ENCODE results near the gene SEMA6D. TPM values are rescaled to one million over a fixed set of nuclear protein-coding genes. Genes with fewer than 3 reads are reported as not detected.

SEMA6D gene
- total and polyA plus RNA-seq, 2 experiments from 2014 or later, result 18.9 to 34.1 TPM

GRCh38 chr15:47787875-47788274, 70.6 kb downstream of the SEMA6D start:
- Histone ChIP-seq H3K4me2 (no peak overlapping the region), H3K4me3 (no peak overlapping the region), H3K79me2 (no peaks in the 10 kb centered on the region), H3K27me3 (no peaks in the 10 kb centered on the region), H3K9me3 (ENCODE audit: low read depth) (no peaks in the 10 kb centered on the region), H3K4me1 (ENCODE audit: insufficient read depth) (no peaks in the 10 kb centered on the region), H3K36me3 (replicated peaks; ENCODE audit: insufficient read depth, low read depth) (no peaks in the 10 kb centered on the region), H3K9me2 (replicated peaks; ENCODE audit: insufficient read depth) (no peaks in the 10 kb centered on the region), H4K20me1 (ENCODE audit: insufficient read depth, poor library complexity, severe bottlenecking) (no peaks in the 10 kb centered on the region), H2AFZ (no peak overlapping the region), H3K27ac (no peak overlapping the region)
- TF ChIP-seq EZH2 (IDR thresholded peaks at IDR 0.05; ENCODE audit: borderline replicate concordance) (no peak), EZH2phosphoT487 (IDR thresholded peaks at IDR 0.05; ENCODE audit: low read depth, severe bottlenecking, unreplicated experiment) (no peak)
- TF ChIP-seq, protein P1, sequence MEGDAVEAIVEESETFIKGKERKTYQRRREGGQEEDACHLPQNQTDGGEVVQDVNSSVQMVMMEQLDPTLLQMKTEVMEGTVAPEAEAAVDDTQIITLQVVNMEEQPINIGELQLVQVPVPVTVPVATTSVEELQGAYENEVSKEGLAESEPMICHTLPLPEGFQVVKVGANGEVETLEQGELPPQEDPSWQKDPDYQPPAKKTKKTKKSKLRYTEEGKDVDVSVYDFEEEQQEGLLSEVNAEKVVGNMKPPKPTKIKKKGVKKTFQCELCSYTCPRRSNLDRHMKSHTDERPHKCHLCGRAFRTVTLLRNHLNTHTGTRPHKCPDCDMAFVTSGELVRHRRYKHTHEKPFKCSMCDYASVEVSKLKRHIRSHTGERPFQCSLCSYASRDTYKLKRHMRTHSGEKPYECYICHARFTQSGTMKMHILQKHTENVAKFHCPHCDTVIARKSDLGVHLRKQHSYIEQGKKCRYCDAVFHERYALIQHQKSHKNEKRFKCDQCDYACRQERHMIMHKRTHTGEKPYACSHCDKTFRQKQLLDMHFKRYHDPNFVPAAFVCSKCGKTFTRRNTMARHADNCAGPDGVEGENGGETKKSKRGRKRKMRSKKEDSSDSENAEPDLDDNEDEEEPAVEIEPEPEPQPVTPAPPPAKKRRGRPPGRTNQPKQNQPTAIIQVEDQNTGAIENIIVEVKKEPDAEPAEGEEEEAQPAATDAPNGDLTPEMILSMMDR (IDR thresholded peaks at IDR 0.05; ENCODE audit: poor library complexity), result no peak
- WGBS (ENCODE audit: low lambda C conversion rate, missing lambda C conversion rate), result 67% methylated on average over 1 of the region's 1 CpG
- DNase-seq (ENCODE audit: low spot score), result peak; percentile 21

DNA sequence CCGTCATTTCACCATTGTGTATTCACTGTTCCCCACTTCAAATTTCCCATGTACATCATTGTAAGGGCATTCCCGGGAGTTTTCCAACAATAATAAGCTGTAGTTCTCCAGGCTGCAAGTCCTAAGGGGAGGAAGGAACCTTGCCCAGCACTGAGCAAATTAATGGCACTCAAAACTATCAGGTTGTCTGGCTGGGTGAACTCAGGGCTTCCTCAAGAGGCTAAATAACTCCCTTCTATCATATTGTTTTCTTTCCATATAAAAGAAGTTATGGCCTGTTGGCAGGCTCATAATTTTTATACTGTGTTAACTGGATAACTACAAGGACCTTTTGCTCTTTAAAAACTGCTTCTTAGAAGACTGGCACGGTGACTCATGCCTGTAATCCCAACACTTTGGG, 71.4 kb downstream of the SEMA6D start:
- 46% methylated on average over 3 of the region's 3 CpGs for WGBS (ENCODE audit: low lambda C conversion rate, missing lambda C conversion rate)
- Histone ChIP-seq H3K36me3 (replicated peaks; ENCODE audit: insufficient read depth, low read depth) (no peaks in the 10 kb centered on the region), H3K4me1 (ENCODE audit: insufficient read depth) (no peaks in the 10 kb centered on the region), H3K79me2 (no peaks in the 10 kb centered on the region), H2AFZ (no peak overlapping the region), H3K4me2 (no peak overlapping the region), H4K20me1 (ENCODE audit: insufficient read depth, poor library complexity, severe bottlenecking) (no peaks in the 10 kb centered on the region), H3K9me3 (ENCODE audit: low read depth) (no peaks in the 10 kb centered on the region), H3K27ac (peak overlapping the region; percentile 28), H3K9me2 (replicated peaks; ENCODE audit: insufficient read depth) (no peaks in the 10 kb centered on the region), H3K27me3 (no peaks in the 10 kb centered on the region), H3K4me3 (no peak overlapping the region)
- TF ChIP-seq EZH2 (IDR thresholded peaks at IDR 0.05; ENCODE audit: borderline replicate concordance), result no peak
- TF ChIP-seq EZH2phosphoT487 (IDR thresholded peaks at IDR 0.05; ENCODE audit: low read depth, severe bottlenecking, unreplicated experiment), result no peak
- TF ChIP-seq, protein P1 (IDR thresholded peaks at IDR 0.05; ENCODE audit: poor library complexity), result no peak
- DNase-seq (ENCODE audit: low spot score), result peak; percentile 21

DNA sequence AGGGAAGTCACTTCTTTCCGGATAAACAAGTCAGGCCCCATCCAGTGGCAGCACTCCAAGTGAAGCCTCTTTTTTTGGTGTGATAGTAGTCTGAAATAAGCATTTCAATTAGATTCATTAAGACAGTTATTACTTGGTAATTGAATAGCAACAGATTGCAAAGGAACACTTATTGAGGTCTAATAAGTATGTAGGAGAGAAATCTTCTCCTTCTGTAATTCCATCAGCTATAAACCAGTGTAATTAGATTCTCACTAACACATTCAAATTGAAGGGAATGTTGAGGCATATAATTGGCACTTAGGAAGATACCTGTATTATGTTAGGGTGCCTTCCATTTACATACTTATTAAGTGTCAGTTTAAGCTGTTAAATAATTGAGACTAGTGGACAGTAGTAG, 73.9 kb downstream of the SEMA6D start:
- Histone ChIP-seq H3K4me1 (ENCODE audit: insufficient read depth) (no peaks in the 10 kb centered on the region), H3K4me3 (no peak overlapping the region), H3K36me3 (replicated peaks; ENCODE audit: insufficient read depth, low read depth) (no peaks in the 10 kb centered on the region), H3K9me2 (replicated peaks; ENCODE audit: insufficient read depth) (no peaks in the 10 kb centered on the region), H4K20me1 (ENCODE audit: insufficient read depth, poor library complexity, severe bottlenecking) (no peaks in the 10 kb centered on the region), H3K4me2 (no peak overlapping the region), H3K27ac (no peak overlapping the region), H3K79me2 (no peaks in the 10 kb centered on the region), H3K9me3 (ENCODE audit: low read depth) (no peaks in the 10 kb centered on the region), H2AFZ (no peak overlapping the region), H3K27me3 (no peaks in the 10 kb centered on the region)
- no peak for DNase-seq (ENCODE audit: low spot score)
- WGBS (ENCODE audit: low lambda C conversion rate, missing lambda C conversion rate), result 72% methylated on average over 1 of the region's 1 CpG
- TF ChIP-seq EZH2 (IDR thresholded peaks at IDR 0.05; ENCODE audit: borderline replicate concordance), result no peak
- TF ChIP-seq, protein P1 (IDR thresholded peaks at IDR 0.05; ENCODE audit: poor library complexity), result no peak
- no peak for TF ChIP-seq EZH2phosphoT487 (IDR thresholded peaks at IDR 0.05; ENCODE audit: low read depth, severe bottlenecking, unreplicated experiment)

- no peak for DNase-seq (ENCODE audit: low spot score)
- no peaks in the 10 kb centered on the region for H3K36me3 ChIP-seq (replicated peaks; ENCODE audit: insufficient read depth, low read depth)
Measured at GRCh38 chr15:47792231-47792630, 74.9 kb downstream of the SEMA6D start.

More at GRCh38 chr15:47792231-47792630, 74.9 kb downstream of the SEMA6D start:
- H2AFZ ChIP-seq, result no peak overlapping the region
- WGBS (ENCODE audit: low lambda C conversion rate, missing lambda C conversion rate), result 75% methylated on average over 2 of the region's 2 CpGs
- no peak overlapping the region for H3K27ac ChIP-seq
- no peaks in the 10 kb centered on the region for H3K9me3 ChIP-seq (ENCODE audit: low read depth)
- H4K20me1 ChIP-seq (ENCODE audit: insufficient read depth, poor library complexity, severe bottlenecking), result no peaks in the 10 kb centered on the region
- no peaks in the 10 kb centered on the region for H3K9me2 ChIP-seq (replicated peaks; ENCODE audit: insufficient read depth)
- no peak overlapping the region for H3K4me2 ChIP-seq
- H3K79me2 ChIP-seq, result no peaks in the 10 kb centered on the region
- H3K27me3 ChIP-seq, result no peaks in the 10 kb centered on the region
- no peaks in the 10 kb centered on the region for H3K4me1 ChIP-seq (ENCODE audit: insufficient read depth)
- no peak overlapping the region for H3K4me3 ChIP-seq
- TF ChIP-seq, protein P1 (IDR thresholded peaks at IDR 0.05; ENCODE audit: poor library complexity), result no peak
- TF ChIP-seq EZH2phosphoT487 (IDR thresholded peaks at IDR 0.05; ENCODE audit: low read depth, severe bottlenecking, unreplicated experiment) (no peak), EZH2 (IDR thresholded peaks at IDR 0.05; ENCODE audit: borderline replicate concordance) (no peak)

Data from hepatocyte (in vitro differentiated cells).